ENCODE measurements around the gene EML3.
"Not testable (repeated sequence)": the region's sequence is repeated elsewhere in the genome, so short reads cannot be mapped to it uniquely, and the experiment has no call there.

The EML3 gene

GRCh38 chr11:62570903-62571302, 41.7 kb downstream of the EML3 start:
- not testable (repeated sequence) for DNase-seq (ENCODE audit: low read depth)

GRCh38 chr11:62569611-62570010, 43.0 kb downstream of the EML3 start:
- no peak for DNase-seq (ENCODE audit: low read depth)

GRCh38 chr11:62567018-62567633, 45.4 kb downstream of the EML3 start:
- DNase-seq (ENCODE audit: low read depth) = no peak

- DNase-seq (ENCODE audit: low read depth) = no peak
These were observed 46.3 kb downstream of the EML3 start for GRCh38 chr11:62566247-62566646.

- no peak for DNase-seq (ENCODE audit: low read depth)
These were observed 47.3 kb downstream of the EML3 start for GRCh38 chr11:62565100-62565802.

- not testable (repeated sequence) for DNase-seq (ENCODE audit: low read depth)
These were observed 50.8 kb downstream of the EML3 start for GRCh38 chr11:62561677-62562230.

GRCh38 chr11:62560566-62561103, 51.9 kb downstream of the EML3 start:
- peak; percentile 93 for DNase-seq (ENCODE audit: low read depth)

- not testable (repeated sequence) for DNase-seq (ENCODE audit: low read depth)
These were observed 52.9 kb downstream of the EML3 start for GRCh38 chr11:62559626-62560025.

- no peak for DNase-seq (ENCODE audit: low read depth)
These were observed 53.4 kb downstream of the EML3 start for GRCh38 chr11:62559204-62559603.

- no peak for DNase-seq (ENCODE audit: low read depth)
These were observed 53.9 kb downstream of the EML3 start for GRCh38 chr11:62558669-62559068.

- no peak for DNase-seq (ENCODE audit: low read depth)
These were observed 55.5 kb downstream of the EML3 start for GRCh38 chr11:62556875-62557631.

- DNase-seq (ENCODE audit: low read depth) = peak; percentile 97
These were observed 56.3 kb downstream of the EML3 start for GRCh38 chr11:62556108-62556874.

- no peak for DNase-seq (ENCODE audit: low read depth)
These were observed 57.0 kb downstream of the EML3 start for GRCh38 chr11:62555464-62556107.

GRCh38 chr11:62554387-62555167, 58.0 kb downstream of the EML3 start:
- no peak for DNase-seq (ENCODE audit: low read depth)

GRCh38 chr11:62553839-62554361, 58.7 kb downstream of the EML3 start:
- DNase-seq (ENCODE audit: low read depth) = peak; percentile 83

GRCh38 chr11:62553080-62553838, 59.3 kb downstream of the EML3 start:
- peak; percentile 94 for DNase-seq (ENCODE audit: low read depth)

- no peak for DNase-seq (ENCODE audit: low read depth)
These were observed 60.0 kb downstream of the EML3 start for GRCh38 chr11:62552485-62553079.

All from stromal cell of bone marrow (primary cell).